ENCODE measurements around the gene AAMDC.
"Not testable (repeated sequence)": the region's sequence is repeated elsewhere in the genome, so short reads cannot be mapped to it uniquely, and the experiment has no call there.

Gene AAMDC

GRCh38 chr11:77822126-77822525 is 1.2 kb downstream of the AAMDC start:
- DNase-seq: not testable (repeated sequence)

GRCh38 chr11:77823775-77824174 is 2.8 kb downstream of the AAMDC start:
- DNase-seq: peak; percentile 31

GRCh38 chr11:77828926-77829325 is 8.0 kb downstream of the AAMDC start:
- DNase-seq: no peak

- no peak for DNase-seq
These were observed 12.4 kb downstream of the AAMDC start for GRCh38 chr11:77833302-77833701.

GRCh38 chr11:77842441-77843121 is 21.6 kb downstream of the AAMDC start:
- DNase-seq: peak; percentile 29

- not testable (repeated sequence) for DNase-seq
These were observed 22.8 kb downstream of the AAMDC start for GRCh38 chr11:77843700-77844099.

GRCh38 chr11:77851503-77851902 is 30.6 kb downstream of the AAMDC start:
- DNase-seq: peak; percentile 5

GRCh38 chr11:77854838-77855237 is 33.9 kb downstream of the AAMDC start:
- DNase-seq: no peak

GRCh38 chr11:77857906-77858457 is 37.0 kb downstream of the AAMDC start:
- DNase-seq: not testable (repeated sequence)

- DNase-seq: not testable (repeated sequence)
These were observed 40.5 kb downstream of the AAMDC start for GRCh38 chr11:77861444-77861843.

GRCh38 chr11:77865805-77866204 is 44.9 kb downstream of the AAMDC start:
- peak; percentile 45 for DNase-seq

- no peak for DNase-seq
These were observed 45.4 kb downstream of the AAMDC start for GRCh38 chr11:77866336-77866735.

- no peak for DNase-seq
These were observed 47.8 kb downstream of the AAMDC start for GRCh38 chr11:77868744-77869143.

GRCh38 chr11:77871855-77872254 is 50.9 kb downstream of the AAMDC start:
- no peak for DNase-seq

GRCh38 chr11:77873345-77873744 is 52.4 kb downstream of the AAMDC start:
- no peak for DNase-seq

- DNase-seq: no peak
These were observed 53.3 kb downstream of the AAMDC start for GRCh38 chr11:77874206-77874605.

- DNase-seq: no peak
These were observed 55.1 kb downstream of the AAMDC start for GRCh38 chr11:77876045-77876444.

- peak; percentile 82 for DNase-seq
These were observed 57.3 kb downstream of the AAMDC start for GRCh38 chr11:77878247-77878646.

GRCh38 chr11:77879218-77879617 is 58.3 kb downstream of the AAMDC start:
- DNase-seq: peak; percentile 48

- DNase-seq: peak; percentile 50
These were observed 61.5 kb downstream of the AAMDC start for GRCh38 chr11:77882396-77882795.

GRCh38 chr11:77883775-77884174 is 62.8 kb downstream of the AAMDC start:
- peak; percentile 48 for DNase-seq

- DNase-seq: peak; percentile 77
These were observed 63.4 kb downstream of the AAMDC start for GRCh38 chr11:77884186-77884828.

GRCh38 chr11:77884829-77885190 is 63.9 kb downstream of the AAMDC start:
- DNase-seq: no peak

- no peak for DNase-seq
These were observed 65.5 kb downstream of the AAMDC start for GRCh38 chr11:77886401-77886800.

Data from fibroblast of skin of right biceps (primary cell).